Osteocyte (in vitro differentiated cells): ENCODE results near the gene PLEKHJ1. TPM values are rescaled to one million over a fixed set of nuclear protein-coding genes. Genes with fewer than 3 reads are reported as not detected.

Experiments
- DNase-seq: peaks from one replicate; pipeline ENCODE4 v3.0.0; 2021; ENCODE audit warnings: mixed read lengths; ENCODE audit not compliant: unreplicated experiment; ENCODE audit errors: extremely low spot score
- H3K27ac Mint-ChIP-seq: one replicate; pipeline ENCODE4 v1.8.0; 2021; ENCODE audit warnings: mild to moderate bottlenecking, mixed read lengths; ENCODE audit not compliant: unreplicated experiment
- H3K27me3 Mint-ChIP-seq: one replicate; pipeline ENCODE4 v1.8.0; 2021; ENCODE audit warnings: mixed read lengths; ENCODE audit not compliant: unreplicated experiment
- H3K36me3 Mint-ChIP-seq: one replicate; pipeline ENCODE4 v1.8.0; 2021; ENCODE audit warnings: mixed read lengths; ENCODE audit not compliant: unreplicated experiment
- H3K4me1 Mint-ChIP-seq: one replicate; pipeline ENCODE4 v1.8.0; 2021; ENCODE audit warnings: mixed read lengths; ENCODE audit not compliant: unreplicated experiment
- H3K4me3 Mint-ChIP-seq: one replicate; pipeline ENCODE4 v1.8.0; 2021; ENCODE audit warnings: mild to moderate bottlenecking, moderate library complexity, mixed read lengths; ENCODE audit not compliant: unreplicated experiment
- H3K9me3 Mint-ChIP-seq: one replicate; pipeline ENCODE4 v1.8.0; 2021; ENCODE audit warnings: mixed read lengths; ENCODE audit not compliant: unreplicated experiment
- total RNA-seq: library from RNA; stranded (reverse); gene quantifications from 2 replicates; pipeline ENCODE4 v1.2.1, GENCODE V29; 2021
- TF ChIP-seq, protein P1 (sequence below): fragments of 200-600 bp; sonication (generic); IDR thresholded peaks from 2 replicates; pipeline ENCODE4 v1.5.0; 2021; ENCODE audit warnings: antibody characterized with exemption, mild to moderate bottlenecking, moderate library complexity

Gene PLEKHJ1
- total RNA-seq, 1 donor from 2014 or later = 40.7 TPM

DNA sequence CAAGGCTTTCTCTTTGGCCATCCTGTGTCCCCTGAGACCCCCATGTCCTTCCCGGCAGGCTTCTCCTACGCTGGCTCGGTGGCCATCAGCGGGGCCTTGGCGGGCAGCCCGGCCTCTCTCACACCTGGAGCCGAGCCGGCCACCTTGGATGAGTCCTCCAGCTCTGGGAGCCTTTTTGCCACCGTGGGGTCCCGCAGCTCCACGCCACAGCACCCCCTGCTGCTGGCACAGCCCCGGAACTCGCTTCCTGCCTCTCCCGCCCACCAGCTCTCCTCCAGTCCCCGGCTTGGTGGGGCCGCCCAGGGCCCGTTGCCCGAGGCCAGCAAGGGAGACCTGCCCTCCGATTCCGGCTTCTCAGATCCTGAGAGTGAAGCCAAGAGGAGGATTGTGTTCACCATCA, 14.2 kb downstream of the PLEKHJ1 start:
- Mint-ChIP-seq H3K9me3 (no peaks in the 10 kb centered on the region), H3K36me3 (peaks cover 29% of the 10 kb centered on the region), H3K27me3 (no peaks in the 10 kb centered on the region), H3K27ac (no peak overlapping the region), H3K4me3 (no peak overlapping the region), H3K4me1 (peaks cover 14% of the 10 kb centered on the region)
- DNase-seq = no peak
- TF ChIP-seq, protein P1, sequence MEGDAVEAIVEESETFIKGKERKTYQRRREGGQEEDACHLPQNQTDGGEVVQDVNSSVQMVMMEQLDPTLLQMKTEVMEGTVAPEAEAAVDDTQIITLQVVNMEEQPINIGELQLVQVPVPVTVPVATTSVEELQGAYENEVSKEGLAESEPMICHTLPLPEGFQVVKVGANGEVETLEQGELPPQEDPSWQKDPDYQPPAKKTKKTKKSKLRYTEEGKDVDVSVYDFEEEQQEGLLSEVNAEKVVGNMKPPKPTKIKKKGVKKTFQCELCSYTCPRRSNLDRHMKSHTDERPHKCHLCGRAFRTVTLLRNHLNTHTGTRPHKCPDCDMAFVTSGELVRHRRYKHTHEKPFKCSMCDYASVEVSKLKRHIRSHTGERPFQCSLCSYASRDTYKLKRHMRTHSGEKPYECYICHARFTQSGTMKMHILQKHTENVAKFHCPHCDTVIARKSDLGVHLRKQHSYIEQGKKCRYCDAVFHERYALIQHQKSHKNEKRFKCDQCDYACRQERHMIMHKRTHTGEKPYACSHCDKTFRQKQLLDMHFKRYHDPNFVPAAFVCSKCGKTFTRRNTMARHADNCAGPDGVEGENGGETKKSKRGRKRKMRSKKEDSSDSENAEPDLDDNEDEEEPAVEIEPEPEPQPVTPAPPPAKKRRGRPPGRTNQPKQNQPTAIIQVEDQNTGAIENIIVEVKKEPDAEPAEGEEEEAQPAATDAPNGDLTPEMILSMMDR = peak; percentile 48

DNA sequence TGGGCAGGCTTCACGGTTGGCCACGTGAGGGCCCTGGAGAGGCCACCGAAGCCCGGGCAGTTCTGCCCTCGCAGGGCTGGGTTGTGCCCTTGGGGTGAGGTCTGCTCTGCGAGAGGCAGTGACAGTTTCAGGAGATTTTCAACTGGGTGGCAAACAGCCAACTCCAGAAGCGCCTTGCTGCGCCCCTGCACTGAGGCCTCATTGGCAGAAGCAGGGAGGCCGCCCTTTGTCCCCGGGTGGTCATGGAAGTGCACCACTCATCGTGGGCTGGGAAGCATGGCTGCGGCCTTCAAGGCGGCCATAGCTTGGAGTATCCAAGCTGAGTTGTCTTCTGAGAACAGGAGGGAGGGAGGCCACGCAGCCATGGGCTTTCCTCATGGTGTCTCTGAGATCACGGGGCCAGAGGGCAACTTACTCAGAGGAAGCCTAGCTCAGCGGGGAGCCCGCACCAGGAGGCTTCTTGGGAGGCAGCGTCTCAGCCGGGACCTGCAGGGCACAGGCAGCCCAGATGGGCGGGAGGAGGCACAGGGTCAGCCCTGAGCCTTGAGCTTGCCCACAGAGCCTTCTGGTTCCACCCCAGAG, 14.8 kb downstream of the PLEKHJ1 start:
- no peaks in the 10 kb centered on the region for H3K27me3 Mint-ChIP-seq
- no peak for DNase-seq
- no peaks in the 10 kb centered on the region for H3K9me3 Mint-ChIP-seq
- H3K36me3 Mint-ChIP-seq = peaks cover 31% of the 10 kb centered on the region
- TF ChIP-seq, protein P1 = no peak
- peak overlapping the region; percentile 10 for H3K4me3 Mint-ChIP-seq
- peak overlapping the region; percentile 47 for H3K27ac Mint-ChIP-seq
- peaks cover 14% of the 10 kb centered on the region for H3K4me1 Mint-ChIP-seq

DNA sequence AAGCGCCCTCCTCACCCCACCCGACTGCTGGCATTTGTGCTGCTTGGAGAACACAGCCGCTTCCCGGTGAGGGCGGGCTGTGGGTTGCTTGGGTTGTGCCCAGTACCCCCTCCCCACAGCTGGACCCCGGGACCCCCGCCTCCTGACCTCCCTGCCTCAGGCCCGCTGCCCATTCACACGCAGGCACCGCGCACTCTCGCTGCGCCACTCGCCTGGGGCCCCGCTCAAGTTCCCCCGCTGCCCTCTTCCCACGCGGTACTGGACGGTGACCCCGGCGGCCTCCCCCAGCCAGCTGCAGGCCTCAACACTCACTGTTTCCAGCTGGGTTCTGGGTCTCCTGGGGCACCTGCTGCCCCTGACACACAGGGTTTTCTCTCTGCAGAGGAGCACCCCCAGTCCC, 16.4 kb downstream of the PLEKHJ1 start:
- DNase-seq = no peak
- H3K36me3 Mint-ChIP-seq = peaks cover 36% of the 10 kb centered on the region
- H3K9me3 Mint-ChIP-seq = no peaks in the 10 kb centered on the region
- TF ChIP-seq, protein P1 = no peak
- H3K4me1 Mint-ChIP-seq = peaks cover 14% of the 10 kb centered on the region
- H3K4me3 Mint-ChIP-seq = no peak overlapping the region
- H3K27ac Mint-ChIP-seq = no peak overlapping the region
- H3K27me3 Mint-ChIP-seq = no peaks in the 10 kb centered on the region

DNA sequence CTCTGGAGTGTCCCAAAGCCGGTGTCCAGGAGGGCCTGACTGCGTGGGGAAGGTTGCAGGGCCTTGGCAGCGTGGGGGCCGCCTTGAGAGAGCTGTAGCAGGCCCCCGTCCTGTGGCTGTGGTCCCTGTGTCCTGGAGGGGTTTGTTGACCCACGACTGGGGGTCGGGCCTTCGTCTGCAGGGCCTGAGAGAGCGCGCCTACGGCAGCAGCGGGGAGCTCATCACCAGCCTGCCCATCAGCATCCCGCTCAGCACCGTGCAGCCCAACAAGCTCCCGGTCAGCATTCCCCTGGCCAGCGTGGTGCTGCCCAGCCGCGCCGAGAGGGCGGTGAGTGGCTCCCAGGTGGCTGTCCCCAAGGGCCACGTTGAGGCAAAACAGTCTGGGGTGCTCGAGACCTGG, 18.5 kb downstream of the PLEKHJ1 start:
- no peak for DNase-seq
- Mint-ChIP-seq H3K9me3 (no peaks in the 10 kb centered on the region), H3K4me1 (peaks cover 14% of the 10 kb centered on the region), H3K27me3 (no peaks in the 10 kb centered on the region), H3K27ac (no peak overlapping the region), H3K36me3 (peaks cover 32% of the 10 kb centered on the region), H3K4me3 (no peak overlapping the region)
- TF ChIP-seq, protein P1 = no peak

DNA sequence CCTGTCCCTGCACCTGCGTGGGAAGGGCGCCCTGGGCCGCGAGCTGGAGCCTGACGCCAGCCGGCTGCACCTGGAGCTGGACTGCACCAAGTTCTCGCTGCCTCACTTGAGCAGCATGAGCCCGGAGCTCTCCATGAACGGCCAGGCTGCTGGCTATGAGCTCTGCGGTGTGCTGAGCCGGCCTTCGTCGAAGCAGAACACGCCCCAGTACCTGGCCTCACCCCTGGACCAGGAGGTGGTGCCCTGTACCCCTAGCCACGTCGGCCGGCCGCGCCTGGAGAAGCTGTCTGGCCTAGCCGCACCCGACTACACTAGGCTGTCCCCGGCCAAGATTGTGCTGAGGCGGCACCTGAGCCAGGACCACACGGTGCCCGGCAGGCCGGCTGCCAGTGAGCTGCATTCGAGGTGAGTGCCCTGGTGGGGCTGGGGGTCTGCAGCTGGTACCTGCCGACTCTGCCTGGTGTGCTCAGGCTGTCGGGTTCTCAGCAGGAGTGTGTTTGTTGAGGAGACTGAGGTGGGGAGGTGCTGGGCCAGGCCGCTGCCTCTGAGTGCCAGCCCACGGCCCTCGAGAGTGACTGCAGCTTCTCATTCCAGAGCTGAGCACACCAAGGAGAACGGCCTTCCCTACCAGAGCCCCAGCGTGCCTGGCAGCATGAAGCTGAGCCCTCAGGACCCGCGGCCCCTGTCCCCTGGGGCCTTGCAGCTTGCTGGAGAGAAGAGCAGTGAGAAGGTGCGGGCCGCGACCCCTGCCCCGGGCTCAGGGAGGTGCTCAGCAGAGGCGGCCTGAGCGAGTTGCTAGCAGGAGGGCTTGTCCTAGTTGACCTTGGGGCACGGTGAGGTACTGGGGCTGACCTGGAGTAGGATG, 19.5 kb downstream of the PLEKHJ1 start:
- peaks cover 12% of the 10 kb centered on the region for H3K4me1 Mint-ChIP-seq
- H3K4me3 Mint-ChIP-seq = no peak overlapping the region
- H3K27ac Mint-ChIP-seq = peak overlapping the region; percentile 13
- H3K27me3 Mint-ChIP-seq = no peaks in the 10 kb centered on the region
- TF ChIP-seq, protein P1 = no peak
- DNase-seq = no peak
- peaks cover 38% of the 10 kb centered on the region for H3K36me3 Mint-ChIP-seq
- H3K9me3 Mint-ChIP-seq = no peaks in the 10 kb centered on the region
